Measurements from ENCODE around the gene SEZ6L.

The SEZ6L gene

DNA sequence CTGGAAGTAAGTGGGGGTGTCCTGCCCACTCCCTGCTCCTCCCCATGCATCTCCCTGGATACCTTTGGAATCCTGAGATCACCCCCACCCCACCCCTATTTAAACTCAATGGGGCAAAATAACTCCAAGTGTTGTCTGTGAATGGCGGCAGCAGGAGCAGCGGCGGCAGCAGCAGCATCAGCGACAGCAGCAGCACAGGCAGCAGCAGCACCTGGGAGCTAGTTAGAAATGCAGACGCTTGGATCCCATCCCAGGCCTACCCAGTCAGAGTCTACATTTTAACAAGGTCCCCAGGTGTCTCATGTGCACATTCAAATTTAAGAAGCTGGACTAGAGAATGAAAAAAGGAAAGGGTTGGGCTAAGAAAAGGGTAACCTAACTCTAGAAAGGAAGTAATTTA lies 82.6 kb downstream of the SEZ6L start:
- DNase-seq = no peak

DNA sequence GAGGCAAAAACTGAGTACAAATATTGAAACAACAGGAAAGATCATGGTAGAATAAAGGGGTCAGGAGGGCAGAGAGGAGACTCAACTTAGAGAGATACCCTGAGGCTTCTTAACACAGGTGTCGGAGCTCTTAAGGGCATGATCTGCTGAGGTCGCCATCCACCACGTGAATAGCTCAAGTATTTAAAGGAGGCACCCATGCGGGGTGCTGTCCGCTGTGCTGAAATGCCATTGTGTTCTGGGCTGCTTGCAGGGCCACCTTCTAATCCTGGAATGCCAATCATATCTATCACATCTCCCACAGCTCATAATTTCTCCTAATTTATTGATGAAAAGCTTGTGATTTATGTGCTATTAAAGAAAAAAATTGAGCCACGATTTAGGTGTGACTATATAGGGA lies 90.2 kb downstream of the SEZ6L start:
- no peak for DNase-seq

- no peak for DNase-seq
Observed at GRCh38 chr22:26264162-26264561, 94.9 kb downstream of the SEZ6L start.

- DNase-seq = no peak
Observed at GRCh38 chr22:26265281-26265680, 96.0 kb downstream of the SEZ6L start.

DNA sequence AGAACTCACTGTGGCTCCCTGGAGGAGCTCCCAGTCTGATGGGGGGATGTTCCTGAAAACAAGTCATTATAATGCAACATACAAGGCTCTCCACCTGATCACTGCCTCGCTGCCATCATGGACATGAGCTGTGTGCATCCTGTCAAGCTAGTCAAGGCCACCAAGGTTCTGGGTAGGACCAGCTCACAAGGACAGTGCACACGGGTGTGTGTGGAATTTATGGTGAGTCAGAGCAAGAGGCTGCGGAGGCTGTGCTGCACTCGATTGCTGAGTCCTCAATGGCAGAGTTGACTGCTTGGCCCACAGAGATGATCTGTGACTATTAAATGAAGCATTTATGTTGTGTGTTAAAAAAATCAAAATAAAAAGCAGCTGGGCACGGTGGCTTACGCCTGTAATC lies 96.6 kb downstream of the SEZ6L start:
- no peak for DNase-seq

DNA sequence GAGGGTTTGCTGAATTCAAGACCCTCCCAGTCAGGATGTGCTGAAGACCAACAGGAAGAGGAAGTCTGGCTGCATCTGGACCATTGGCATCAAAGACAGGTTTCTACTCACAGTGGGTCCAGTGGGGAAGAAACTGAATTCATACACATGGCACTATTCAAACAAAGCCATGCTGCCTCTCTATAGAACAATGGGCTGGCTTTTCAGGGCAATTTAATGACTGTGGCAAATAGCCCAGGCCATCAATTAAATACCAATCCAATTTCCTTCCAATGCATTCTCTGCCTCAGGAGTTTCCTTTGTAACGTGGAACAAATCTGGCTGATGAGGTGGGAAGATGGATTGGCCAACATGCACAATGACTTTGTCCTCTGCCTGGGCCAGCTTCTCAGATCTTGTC lies 98.6 kb downstream of the SEZ6L start:
- no peak for DNase-seq

DNA sequence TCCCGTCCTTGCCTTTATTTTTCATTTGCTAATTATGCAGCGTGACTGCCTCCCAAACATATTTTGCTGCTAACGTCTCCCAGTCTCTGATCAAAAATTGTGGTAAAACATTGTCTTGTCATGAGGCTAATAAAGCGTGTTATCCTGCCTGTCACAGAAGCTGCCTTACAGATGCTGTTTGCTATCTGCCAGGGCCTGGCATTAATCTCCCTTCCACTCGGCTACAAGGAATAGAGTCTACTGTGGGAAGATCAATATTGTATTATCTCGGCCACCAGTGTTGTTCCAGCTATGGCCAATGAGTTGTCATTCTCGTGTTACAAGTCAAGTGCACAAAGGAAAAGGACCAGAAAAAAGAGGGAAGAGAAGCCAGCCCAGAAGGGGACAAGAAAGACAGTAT lies 100.3 kb downstream of the SEZ6L start:
- no peak for DNase-seq

DNA sequence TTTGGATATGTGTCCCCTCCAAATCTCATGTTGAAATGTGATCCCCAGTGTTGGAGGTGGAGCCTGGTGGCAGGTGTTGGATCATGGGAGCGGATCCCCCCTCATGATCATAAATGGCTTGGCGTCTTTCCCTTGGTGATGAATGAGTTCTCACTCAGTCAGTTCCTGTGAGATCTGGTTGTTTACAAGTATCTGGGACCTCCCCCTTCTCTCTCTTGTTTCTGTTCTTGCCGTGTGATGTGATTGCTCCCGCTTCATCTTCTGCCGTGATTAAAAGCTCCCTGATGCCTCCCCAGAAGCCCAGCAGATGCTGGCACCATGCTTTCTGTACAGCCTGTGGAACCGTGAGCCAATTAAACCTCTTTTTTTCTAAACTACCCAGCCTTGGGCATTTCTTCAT lies 102.2 kb downstream of the SEZ6L start:
- DNase-seq = no peak

DNA sequence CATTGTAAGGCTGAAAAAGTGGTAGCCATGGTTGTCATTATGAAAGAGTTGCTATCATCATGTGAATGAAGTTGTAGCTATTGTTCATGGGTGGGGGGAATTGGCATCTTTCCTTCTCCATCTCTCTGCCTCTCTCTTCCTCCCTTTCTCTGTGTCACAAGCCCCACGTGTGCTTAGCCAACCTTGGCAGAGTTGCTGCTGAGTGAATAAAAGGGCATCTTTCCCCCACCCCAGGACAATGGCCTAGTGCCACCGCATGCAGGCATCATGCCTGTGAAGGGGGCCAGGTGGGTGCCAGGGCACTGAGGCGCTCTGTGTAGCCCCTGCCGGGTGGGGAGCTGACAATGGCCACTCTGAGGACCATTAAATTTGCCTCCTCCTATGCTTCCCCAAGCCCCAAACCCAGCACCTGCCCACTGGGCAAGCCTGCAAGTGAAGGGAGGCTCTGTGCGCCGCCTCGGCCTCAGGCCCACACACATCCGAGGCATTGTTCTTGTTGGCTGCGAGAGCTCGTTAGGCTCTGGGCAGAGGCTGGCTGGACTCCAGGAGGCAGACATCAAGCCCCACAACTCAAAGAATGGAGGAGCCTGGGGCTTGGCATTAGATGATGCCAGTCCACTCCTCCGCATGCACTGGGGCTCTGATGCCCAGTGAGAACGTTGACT lies 103.9 kb downstream of the SEZ6L start:
- no peak for DNase-seq

DNA sequence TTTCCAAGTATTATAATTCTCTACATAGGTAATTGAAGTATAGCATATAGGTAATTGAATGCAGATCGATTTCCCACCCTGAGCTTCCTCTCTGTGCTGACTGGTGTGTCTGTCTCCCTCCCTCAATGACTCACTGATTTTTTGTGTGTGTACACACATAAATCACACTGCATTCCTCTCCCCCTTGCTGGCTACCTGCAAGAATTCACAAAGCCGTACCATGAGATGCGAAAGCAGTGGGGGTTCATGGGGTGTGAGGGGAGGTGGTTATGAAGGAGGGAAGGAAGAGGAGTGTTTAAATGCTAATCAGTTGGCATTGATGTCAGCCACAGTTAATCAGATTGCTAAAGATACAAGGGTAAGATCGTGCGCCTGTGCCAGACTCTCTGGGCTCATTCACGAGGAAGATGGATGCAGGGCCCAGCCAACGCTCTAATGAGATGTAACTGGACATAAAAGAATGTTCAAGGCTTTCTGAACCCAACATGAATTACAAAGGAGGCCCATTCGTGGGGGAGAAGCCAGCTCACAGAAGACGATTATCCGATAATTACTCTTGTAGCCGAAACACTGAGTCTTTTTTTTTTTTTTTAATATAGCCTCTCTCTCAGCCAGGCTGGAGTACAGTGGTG lies 107.4 kb downstream of the SEZ6L start:
- no peak for DNase-seq

DNA sequence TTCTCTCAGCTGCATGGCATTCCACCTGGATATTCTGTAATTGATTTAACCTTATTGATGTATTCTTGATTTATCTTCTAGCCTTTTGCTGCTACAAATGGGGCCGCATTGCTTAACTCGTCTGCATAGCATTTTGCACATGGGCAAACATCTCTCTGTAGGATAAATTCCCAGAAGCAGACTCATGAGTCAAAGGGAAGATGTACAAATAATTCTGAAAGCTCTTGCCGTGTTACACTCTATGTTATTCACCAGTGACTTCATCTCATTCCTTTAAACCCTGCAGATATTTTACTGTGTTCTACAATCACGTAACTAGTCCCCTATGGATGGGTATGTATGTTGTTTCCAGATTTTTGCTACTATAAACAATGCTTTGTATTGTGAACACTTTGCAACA lies 112.7 kb downstream of the SEZ6L start:
- no peak for DNase-seq

GRCh38 chr22:26283330-26283729 lies 114.1 kb downstream of the SEZ6L start:
- DNase-seq = no peak

DNA sequence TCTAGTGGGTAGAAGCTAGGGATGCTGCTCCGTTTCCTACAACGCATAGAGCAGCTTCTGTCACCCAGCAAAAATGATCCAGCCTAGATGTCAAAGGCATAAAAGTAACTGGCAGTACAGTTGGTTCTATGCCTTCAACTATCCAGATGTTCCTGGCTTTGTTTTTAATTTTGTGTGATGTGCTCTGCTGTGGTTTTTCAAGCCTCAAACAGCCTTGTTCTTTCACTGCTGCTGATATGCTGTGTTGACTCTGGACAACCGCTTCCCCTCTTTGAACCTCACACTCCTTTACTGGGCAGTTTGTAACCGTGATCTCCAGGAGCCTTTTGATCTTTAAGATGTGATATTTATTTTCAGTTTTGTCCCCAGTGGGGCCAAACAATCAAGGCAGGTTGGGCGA lies 116.4 kb downstream of the SEZ6L start:
- DNase-seq = no peak

GRCh38 chr22:26286091-26286820 lies 117.0 kb downstream of the SEZ6L start:
- no peak for DNase-seq

DNA sequence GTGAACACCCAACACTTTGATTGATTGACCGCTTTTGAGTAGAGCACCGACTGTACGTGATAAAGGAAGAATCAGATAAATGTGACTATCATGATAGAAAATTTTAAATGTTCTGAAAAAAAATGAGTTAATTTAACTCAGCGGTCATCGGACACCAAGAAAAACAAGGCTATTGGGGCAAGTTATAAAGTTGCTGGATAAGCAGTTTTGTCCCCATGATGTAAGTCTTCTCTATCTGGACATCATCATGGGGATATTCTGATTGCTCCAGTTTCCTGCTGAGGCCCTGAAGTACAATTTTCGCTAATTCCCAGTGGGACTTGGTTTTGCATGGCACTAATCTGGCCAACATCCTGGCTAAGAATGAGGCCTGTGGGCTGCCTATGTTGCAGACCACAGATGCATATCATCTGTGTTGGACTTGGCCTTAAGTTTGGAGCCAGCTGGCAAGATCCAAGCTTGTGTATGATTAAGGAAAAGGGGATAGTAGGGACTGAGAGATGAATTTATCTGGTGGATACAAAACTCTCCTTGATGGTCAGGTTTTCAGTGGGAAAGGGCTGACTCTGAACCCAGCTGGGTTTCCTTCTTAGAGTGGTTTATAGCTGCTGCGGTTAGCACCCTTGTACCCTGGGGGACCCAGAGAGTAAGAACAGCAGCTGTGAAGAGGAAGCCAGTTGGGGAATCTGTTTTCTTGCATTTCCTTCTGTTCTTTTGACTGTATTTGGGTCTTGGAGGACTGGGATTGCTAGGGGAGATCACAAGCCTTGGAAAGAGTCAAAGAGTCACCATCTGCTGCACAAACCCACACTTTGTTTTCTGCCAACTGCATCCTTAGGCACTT lies 118.3 kb downstream of the SEZ6L start:
- DNase-seq = no peak

DNA sequence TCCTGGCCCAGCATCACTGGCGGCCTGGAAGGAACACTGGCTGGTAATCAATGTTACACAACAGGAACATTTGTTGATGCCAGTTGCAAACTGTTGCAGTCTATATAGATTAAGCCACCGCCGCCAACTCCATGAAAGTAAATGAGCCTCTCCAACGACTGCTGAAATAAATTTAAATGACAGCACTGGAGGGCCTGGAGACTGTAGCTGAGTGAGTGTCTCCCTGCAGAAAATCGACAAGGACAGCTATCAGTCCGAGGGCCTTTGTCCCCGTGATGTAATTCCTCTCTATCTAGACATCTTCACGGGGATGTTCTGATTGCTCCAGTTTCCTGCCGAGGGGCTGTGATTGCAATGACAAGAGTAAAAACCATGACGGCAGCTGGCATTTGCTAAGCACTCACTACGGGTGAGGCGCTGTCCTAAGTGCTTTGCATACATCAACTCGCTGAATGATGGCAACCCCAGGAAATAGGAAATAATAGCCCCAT lies 120.4 kb downstream of the SEZ6L start:
- no peak for DNase-seq

GRCh38 chr22:26291940-26292666 lies 122.8 kb downstream of the SEZ6L start:
- DNase-seq = no peak

DNA sequence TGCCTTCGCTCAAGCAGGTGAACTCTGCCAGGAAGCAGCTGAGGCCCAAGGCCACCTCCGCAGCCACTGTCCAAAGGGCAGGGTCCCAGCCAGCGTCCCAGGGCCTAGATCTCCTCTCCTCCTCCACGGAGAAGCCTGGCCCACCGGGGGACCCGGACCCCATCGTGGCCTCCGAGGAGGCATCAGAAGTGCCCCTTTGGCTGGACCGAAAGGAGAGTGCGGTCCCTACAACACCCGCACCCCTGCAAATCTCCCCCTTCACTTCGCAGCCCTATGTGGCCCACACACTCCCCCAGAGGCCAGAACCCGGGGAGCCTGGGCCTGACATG lies 123.4 kb downstream of the SEZ6L start:
- DNase-seq = no peak

DNA sequence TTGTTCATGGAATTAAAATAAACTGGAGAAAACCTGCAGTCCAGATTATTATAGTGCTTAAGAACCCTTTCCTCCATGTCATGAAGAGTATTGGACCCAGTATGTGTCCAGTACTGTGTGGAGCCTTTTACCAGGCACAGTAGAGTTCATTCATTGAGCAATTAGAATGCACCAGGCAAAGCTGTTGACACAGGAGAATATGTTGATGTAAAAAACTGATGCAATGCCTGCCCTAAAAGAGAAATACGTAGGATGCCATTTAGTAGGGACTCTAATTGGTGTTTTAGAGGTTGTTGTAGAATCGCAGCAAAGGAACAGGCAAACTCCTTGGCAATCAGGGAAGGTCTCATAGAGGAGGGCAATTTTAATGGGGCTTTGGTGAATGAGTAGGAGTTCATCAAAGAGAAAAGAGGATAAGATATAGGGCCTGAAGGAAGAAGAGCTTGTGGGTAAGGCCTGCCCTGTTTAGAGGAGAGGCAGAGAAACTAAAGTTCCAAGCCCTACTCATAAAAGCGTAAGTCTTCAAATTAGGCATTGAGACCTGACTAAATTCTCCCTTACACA lies 126.4 kb downstream of the SEZ6L start:
- DNase-seq = no peak

- DNase-seq = no peak
Observed at GRCh38 chr22:26298605-26299310, 129.5 kb downstream of the SEZ6L start.

DNA sequence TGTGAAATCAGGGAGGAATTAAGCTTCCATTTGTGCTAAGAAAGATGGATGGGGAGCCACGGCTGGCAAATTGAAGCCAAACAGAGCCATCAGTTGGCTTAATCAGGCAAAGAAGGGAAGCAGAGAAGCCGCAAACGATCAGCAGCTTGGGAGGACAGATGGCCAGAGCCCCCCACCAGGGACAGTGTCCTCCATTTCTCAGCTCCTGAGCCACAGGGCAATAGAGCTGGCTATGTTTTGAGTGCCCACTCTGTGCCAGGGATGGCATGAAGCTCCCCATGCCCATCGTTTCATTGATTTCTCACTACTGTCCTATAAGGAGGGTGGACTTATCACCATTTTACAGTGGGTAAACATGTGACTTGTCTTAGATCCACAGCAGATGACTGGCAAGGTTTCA lies 133.5 kb downstream of the SEZ6L start:
- no peak for DNase-seq

DNA sequence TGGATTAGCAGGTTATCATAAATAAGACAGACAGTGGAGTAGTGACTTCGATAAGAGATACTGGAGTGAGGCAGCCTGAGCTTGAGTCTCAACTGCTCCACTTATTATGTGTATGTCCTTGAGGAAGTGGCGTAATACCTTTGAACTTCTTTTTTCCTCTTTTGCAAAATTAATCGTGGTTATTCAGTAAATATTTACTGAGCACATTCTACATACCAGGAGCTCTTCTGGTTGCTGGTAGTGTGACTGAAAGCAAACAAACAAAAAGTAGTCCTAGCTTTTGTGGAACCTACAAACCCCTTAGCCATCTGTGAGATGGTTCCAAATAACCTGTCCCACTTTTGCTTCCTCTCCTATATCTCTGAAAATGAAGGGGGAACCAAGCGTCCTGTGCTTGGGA lies 134.2 kb downstream of the SEZ6L start:
- no peak for DNase-seq

Data from DMS79 treated with DMSO at 0.1 percent for 48 hours (cell line).